Measurements from ENCODE around the gene GRIN1. TPM values are rescaled to one million over a fixed set of nuclear protein-coding genes. Genes with fewer than 3 reads are reported as not detected.

The GRIN1 gene
- polyA plus RNA-seq, 1 donor: 2.6 TPM

DNA sequence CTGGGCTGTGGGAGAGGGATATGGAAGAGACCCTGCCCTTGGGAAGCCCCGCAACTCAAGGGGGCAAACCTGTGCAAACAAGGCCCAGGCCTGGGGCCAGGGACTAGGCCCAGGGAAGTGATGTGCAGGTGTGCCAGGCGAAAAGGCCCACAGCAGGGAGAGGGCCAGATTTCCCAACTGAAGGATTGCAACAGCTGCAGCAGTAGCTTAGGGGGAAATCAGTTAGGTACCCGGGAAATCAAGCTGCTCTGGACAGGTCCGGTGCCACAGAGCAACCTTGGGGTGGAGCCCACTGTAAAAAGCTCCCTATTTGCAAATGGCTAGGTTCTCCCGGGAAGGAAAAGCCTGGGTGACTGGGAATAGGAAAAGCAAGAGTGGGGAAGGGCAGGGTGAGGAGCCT lies 10.4 kb downstream of the GRIN1 start:
- Histone ChIP-seq H3K4me1 (ENCODE audit: control insufficient read depth, insufficient read depth, low read length) (no peaks in the 10 kb centered on the region), H3K9me3 (ENCODE audit: control insufficient read depth, low read depth, low read length) (peaks cover 13% of the 10 kb centered on the region), H3K27ac (ENCODE audit: low read length) (no peak overlapping the region), H3K36me3 (ENCODE audit: control insufficient read depth, insufficient read depth, low read length) (no peaks in the 10 kb centered on the region), H3K27me3 (ENCODE audit: control insufficient read depth, insufficient read depth, low read length) (peaks cover 35% of the 10 kb centered on the region), H3K4me3 (ENCODE audit: low read length) (no peak overlapping the region)
- no CpG with 5 or more reads among the region's 5 CpGs for WGBS (ENCODE audit: insufficient coverage, low lambda C conversion rate)
- no peak for DNase-seq

DNA sequence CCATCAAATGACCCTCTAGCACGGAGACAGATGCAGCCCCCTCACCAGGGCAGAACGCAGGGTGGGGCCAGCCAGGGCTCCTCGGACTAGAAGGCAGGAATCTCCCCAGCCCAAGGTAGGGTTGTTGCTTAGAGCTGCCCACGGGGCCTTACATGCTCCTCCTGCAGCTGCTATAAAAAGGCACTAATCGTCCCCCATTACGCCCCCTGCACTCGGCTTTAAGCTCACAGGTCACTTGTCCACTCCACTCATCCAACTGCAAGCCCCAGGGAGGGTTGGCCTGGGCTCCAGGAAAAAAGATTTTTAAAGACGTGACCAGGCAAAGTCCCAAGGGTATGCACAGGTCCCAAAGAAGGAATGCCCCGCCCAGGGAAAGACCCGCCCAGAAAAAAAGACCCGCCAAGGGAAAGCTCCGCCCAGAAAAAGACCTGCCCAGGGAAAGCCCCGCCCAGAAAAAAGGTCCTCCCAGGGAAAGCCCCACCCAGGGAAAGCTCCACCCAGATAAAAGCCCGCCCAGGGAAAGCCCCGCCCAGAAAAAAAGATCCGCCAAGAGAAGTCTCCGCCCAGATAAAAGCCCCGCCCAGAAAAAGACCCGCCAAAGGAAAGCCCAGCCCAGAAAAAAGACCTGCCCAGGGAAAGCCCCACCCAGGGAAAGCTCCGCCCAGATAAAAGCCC lies 11.1 kb downstream of the GRIN1 start:
- WGBS (ENCODE audit: insufficient coverage, low lambda C conversion rate): no CpG with 5 or more reads among the region's 20 CpGs
- Histone ChIP-seq H3K27me3 (ENCODE audit: control insufficient read depth, insufficient read depth, low read length) (peaks cover 35% of the 10 kb centered on the region), H3K4me1 (ENCODE audit: control insufficient read depth, insufficient read depth, low read length) (no peaks in the 10 kb centered on the region), H3K4me3 (ENCODE audit: low read length) (no peak overlapping the region), H3K27ac (ENCODE audit: low read length) (no peak overlapping the region), H3K9me3 (ENCODE audit: control insufficient read depth, low read depth, low read length) (peaks cover 13% of the 10 kb centered on the region), H3K36me3 (ENCODE audit: control insufficient read depth, insufficient read depth, low read length) (no peaks in the 10 kb centered on the region)
- no peak for DNase-seq

DNA sequence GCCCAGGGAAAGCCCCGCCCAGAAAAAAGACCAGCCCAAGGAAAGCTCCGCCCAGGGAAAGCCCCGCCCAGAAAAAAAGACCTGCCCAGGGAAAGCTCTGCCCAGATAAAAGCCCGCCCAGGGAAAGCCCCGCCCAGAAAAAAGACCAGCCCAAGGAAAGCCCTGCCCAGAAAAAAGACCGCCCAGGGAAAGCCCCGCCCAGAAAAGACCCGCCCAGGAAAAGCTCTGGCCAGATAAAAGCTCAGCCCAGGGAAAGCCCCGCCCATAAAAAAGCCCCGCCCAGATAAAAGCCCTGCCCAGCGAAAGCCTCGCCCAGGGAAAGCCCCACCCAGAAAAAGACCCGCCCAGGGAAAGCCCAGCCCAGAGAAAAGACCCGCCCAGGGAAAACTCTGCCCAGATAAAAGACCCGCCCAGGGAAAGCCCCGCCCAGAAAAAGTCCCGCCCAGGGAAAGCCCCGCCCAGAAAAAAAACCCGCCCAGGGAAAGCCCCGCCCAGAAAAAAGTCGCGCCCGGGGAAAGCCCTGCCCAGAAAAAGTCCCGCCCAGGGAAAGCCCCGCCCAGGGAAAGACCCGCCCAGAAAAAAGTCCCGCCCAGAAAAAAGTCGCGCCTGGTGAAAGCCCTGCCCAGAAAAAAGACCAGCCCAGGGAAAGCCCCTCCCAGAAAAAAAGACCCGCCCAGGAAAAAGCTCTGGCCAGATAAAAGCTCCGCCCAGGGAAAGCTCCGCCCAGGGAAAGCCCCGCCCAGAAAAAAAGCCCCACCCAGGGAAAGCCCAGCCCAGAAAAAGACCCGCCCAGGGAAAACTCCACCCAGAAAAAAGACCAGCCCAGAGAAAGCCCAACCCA lies 11.9 kb downstream of the GRIN1 start:
- WGBS (ENCODE audit: insufficient coverage, low lambda C conversion rate): 40% methylated on average over 2 of the region's 34 CpGs
- Histone ChIP-seq H3K9me3 (ENCODE audit: control insufficient read depth, low read depth, low read length) (peaks cover 13% of the 10 kb centered on the region), H3K27me3 (ENCODE audit: control insufficient read depth, insufficient read depth, low read length) (peaks cover 41% of the 10 kb centered on the region), H3K36me3 (ENCODE audit: control insufficient read depth, insufficient read depth, low read length) (no peaks in the 10 kb centered on the region), H3K4me1 (ENCODE audit: control insufficient read depth, insufficient read depth, low read length) (no peaks in the 10 kb centered on the region), H3K4me3 (ENCODE audit: low read length) (no peak overlapping the region), H3K27ac (ENCODE audit: low read length) (no peak overlapping the region)
- DNase-seq: peak in 1 of 2 donors; percentile 28

DNA sequence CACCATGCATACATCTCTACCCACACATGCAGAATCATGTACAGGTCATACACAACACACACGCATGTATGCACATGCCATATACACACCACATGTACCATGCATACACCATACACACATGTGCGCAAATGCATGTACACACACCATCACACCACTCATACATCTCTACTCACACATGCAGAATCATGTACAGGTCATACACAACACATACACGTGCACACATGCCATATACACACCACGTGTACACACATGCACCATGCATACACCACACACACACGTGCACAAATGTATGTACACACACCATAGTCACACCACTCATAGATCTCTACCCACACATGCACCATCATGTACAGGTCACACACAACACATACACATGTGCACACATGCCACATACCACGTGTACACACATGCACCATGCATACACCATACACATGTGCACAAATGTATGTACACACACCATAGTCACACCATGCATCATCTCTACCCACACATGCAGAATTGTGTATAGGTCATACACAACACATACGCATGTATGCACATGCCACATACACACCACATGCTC lies 14.0 kb downstream of the GRIN1 start:
- no peak for DNase-seq
- H3K27me3 ChIP-seq (ENCODE audit: control insufficient read depth, insufficient read depth, low read length): peaks cover 46% of the 10 kb centered on the region
- H3K9me3 ChIP-seq (ENCODE audit: control insufficient read depth, low read depth, low read length): peaks cover 22% of the 10 kb centered on the region
- no peak overlapping the region for H3K27ac ChIP-seq (ENCODE audit: low read length)
- H3K4me1 ChIP-seq (ENCODE audit: control insufficient read depth, insufficient read depth, low read length): no peaks in the 10 kb centered on the region
- WGBS (ENCODE audit: insufficient coverage, low lambda C conversion rate): 100% methylated on average over 2 of the region's 7 CpGs
- H3K36me3 ChIP-seq (ENCODE audit: control insufficient read depth, insufficient read depth, low read length): no peaks in the 10 kb centered on the region
- H3K4me3 ChIP-seq (ENCODE audit: low read length): no peak overlapping the region

DNA sequence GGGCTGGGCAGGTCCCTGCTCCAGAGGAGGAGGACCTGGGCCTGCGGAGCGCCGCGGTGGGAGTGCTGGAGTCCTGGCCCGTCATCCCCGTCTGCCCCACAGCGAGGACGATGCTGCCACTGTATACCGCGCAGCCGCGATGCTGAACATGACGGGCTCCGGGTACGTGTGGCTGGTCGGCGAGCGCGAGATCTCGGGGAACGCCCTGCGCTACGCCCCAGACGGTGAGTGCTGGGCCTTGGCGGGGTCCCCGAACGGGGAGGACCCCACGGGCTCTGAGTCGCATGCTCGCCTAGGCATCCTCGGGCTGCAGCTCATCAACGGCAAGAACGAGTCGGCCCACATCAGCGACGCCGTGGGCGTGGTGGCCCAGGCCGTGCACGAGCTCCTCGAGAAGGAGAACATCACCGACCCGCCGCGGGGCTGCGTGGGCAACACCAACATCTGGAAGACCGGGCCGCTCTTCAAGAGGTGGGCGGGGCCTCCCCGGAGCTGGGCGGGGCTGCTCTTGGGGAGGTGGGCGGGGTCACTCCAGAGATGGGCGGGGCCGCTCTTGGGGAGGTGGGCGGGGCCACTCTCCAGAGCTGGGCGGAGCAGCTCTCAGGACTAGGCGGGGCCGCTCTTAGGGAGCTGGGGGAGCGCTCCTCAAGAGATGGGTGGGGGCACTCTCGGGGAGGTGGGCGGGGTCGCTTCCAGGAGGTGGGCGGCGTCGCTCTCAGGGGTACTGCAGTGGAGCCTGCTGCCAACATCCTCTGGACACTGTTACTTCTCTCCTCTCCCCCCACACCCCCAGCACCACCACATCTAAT lies 17.8 kb downstream of the GRIN1 start:
- no peak for DNase-seq
- no peaks in the 10 kb centered on the region for H3K4me1 ChIP-seq (ENCODE audit: control insufficient read depth, insufficient read depth, low read length)
- peaks cover 10% of the 10 kb centered on the region for H3K9me3 ChIP-seq (ENCODE audit: control insufficient read depth, low read depth, low read length)
- no peak overlapping the region for H3K27ac ChIP-seq (ENCODE audit: low read length)
- H3K36me3 ChIP-seq (ENCODE audit: control insufficient read depth, insufficient read depth, low read length): no peaks in the 10 kb centered on the region
- no peak overlapping the region for H3K4me3 ChIP-seq (ENCODE audit: low read length)
- no CpG with 5 or more reads among the region's 65 CpGs for WGBS (ENCODE audit: insufficient coverage, low lambda C conversion rate)
- peaks cover 64% of the 10 kb centered on the region for H3K27me3 ChIP-seq (ENCODE audit: control insufficient read depth, insufficient read depth, low read length)

DNA sequence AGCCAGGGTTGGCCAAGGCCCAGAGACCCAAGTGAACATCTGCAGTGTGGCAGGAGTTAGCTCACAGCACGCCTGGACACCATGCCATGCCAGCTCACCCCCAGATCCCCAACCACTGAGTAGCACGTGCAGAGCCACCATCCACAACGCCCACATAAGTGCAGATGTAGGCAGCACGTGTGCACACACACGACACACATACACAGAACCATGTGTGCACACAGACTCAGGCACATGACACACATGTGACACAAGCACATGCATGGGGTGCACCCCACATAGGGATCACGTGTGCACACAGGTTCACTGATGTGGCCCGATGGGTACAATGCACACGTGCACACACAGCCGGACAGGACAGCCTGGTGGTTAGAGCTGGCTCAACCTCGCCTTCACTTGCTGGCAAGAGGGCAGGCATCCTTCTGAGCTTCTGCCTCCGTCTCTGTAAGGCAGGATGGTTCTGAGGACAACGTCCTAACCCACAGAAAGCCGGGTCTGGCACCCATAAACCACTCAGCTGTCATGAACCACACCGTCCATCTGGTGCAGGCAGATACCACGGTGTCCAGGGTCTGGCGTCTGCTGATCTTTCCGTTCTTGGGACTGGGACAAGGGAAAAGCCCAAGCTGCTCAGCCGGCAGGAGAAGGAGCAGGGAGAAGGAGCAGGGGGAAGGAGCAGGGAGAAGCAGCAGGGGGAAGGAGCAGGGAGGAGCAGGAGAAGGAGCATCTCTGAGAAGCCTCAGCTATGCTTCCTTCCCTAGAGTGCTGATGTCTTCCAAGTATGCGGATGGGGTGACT lies 18.9 kb downstream of the GRIN1 start:
- DNase-seq: no peak
- Histone ChIP-seq H3K4me3 (ENCODE audit: low read length) (no peak overlapping the region), H3K9me3 (ENCODE audit: control insufficient read depth, low read depth, low read length) (peaks cover 10% of the 10 kb centered on the region), H3K4me1 (ENCODE audit: control insufficient read depth, insufficient read depth, low read length) (peaks cover 4% of the 10 kb centered on the region), H3K27ac (ENCODE audit: low read length) (no peak overlapping the region), H3K27me3 (ENCODE audit: control insufficient read depth, insufficient read depth, low read length) (peaks cover 74% of the 10 kb centered on the region), H3K36me3 (ENCODE audit: control insufficient read depth, insufficient read depth, low read length) (no peaks in the 10 kb centered on the region)
- WGBS (ENCODE audit: insufficient coverage, low lambda C conversion rate): no CpG with 5 or more reads among the region's 19 CpGs

DNA sequence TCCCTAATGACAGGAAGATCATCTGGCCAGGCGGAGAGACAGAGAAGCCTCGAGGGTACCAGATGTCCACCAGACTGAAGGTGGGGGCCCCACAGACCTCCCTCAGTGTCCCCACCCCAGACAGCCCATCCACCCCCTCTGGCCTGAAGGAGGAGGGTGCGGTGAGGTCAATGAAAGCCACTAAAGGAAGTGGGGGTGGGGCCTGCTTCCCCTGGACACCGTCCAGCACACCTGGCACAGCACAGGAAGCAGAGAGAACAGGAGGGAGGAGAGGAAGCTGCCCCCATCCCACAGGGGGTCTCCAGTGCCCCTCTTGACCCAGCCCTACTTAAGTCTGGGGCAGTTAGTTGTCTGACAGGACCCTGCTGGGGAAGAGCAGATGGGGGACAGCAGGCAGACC lies 19.7 kb downstream of the GRIN1 start:
- no peak for DNase-seq
- Histone ChIP-seq H3K36me3 (ENCODE audit: control insufficient read depth, insufficient read depth, low read length) (no peaks in the 10 kb centered on the region), H3K4me1 (ENCODE audit: control insufficient read depth, insufficient read depth, low read length) (peaks cover 7% of the 10 kb centered on the region), H3K27me3 (ENCODE audit: control insufficient read depth, insufficient read depth, low read length) (peaks cover 82% of the 10 kb centered on the region), H3K9me3 (ENCODE audit: control insufficient read depth, low read depth, low read length) (peaks cover 11% of the 10 kb centered on the region), H3K27ac (ENCODE audit: low read length) (no peak overlapping the region), H3K4me3 (ENCODE audit: low read length) (no peak overlapping the region)
- no CpG with 5 or more reads among the region's 4 CpGs for whole genome bisulfite sequencing (ENCODE audit: insufficient coverage, low lambda C conversion rate)

DNA sequence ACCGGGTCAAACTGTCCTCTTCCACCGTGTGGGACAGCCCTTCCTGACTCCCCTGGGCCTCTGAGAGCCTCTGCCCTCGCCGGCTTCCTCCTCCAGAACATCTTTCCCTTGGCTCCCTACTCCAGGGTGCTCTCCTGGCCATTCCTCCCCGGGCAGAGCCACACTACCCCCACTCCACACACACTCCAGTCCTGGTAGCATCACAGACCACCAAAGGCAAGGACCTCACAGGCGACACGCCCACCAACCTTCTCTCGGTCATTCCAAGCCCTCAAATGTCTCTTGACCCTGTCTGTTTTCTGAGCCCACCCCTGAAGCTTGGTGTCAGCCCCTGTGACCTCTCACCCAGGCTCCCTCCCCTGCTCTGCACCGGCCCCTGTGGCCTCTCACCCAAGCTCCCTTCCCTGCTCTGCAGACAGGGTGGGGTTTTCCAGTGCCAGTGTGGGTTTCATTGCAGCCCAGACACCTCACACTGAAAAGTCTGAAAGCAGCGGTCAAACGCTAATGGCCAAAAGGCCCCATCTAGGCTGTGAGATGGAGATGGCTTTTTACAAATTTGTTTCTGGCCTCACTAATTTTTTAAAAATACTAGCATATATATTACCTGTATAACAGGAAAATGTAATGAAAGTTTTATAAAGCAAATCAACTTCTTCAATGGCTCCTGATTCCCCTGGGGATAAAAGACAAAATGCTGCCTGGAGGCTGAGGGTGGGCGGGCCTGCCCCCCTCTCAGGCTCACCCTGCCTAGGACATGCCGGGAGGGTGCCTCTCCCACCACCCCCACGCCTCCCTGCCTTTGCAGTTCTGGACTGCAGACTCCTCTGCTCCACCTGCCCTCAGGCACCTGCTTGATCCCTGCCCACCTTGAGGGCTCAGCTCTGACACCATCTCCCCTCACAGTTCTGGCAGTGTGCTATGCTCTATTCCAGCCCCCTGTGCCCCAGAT lies 20.4 kb downstream of the GRIN1 start:
- 52% methylated on average over 3 of the region's 14 CpGs for WGBS (ENCODE audit: insufficient coverage, low lambda C conversion rate)
- Histone ChIP-seq H3K9me3 (ENCODE audit: control insufficient read depth, low read depth, low read length) (peaks cover 15% of the 10 kb centered on the region), H3K4me3 (ENCODE audit: low read length) (no peak overlapping the region), H3K36me3 (ENCODE audit: control insufficient read depth, insufficient read depth, low read length) (no peaks in the 10 kb centered on the region), H3K4me1 (ENCODE audit: control insufficient read depth, insufficient read depth, low read length) (peaks cover 7% of the 10 kb centered on the region), H3K27me3 (ENCODE audit: control insufficient read depth, insufficient read depth, low read length) (peaks cover 90% of the 10 kb centered on the region), H3K27ac (ENCODE audit: low read length) (no peak overlapping the region)
- DNase-seq: no peak

DNA sequence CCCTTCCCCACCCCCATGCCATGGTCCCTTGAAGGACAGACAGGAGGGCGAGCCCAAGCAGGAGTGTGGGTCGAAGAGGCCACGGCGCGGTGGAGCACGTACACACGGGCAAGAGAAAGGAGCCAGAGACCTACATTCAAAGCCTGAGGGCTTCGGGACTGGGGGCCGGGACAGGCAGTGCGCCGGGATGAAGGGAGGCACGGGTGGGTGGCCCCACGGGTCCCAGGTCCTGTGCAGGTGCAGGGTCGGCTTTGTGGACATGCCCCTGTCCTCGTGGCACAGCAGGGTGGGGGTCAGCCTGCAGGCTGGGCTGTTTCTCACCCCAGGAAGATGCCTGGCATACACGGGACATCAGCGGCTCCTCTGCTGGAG lies 21.1 kb downstream of the GRIN1 start:
- no peak overlapping the region for H3K4me3 ChIP-seq (ENCODE audit: low read length)
- H3K4me1 ChIP-seq (ENCODE audit: control insufficient read depth, insufficient read depth, low read length): peaks cover 7% of the 10 kb centered on the region
- no peaks in the 10 kb centered on the region for H3K36me3 ChIP-seq (ENCODE audit: control insufficient read depth, insufficient read depth, low read length)
- no peak overlapping the region for H3K27ac ChIP-seq (ENCODE audit: low read length)
- no CpG with 5 or more reads among the region's 17 CpGs for WGBS (ENCODE audit: insufficient coverage, low lambda C conversion rate)
- H3K9me3 ChIP-seq (ENCODE audit: control insufficient read depth, low read depth, low read length): peaks cover 21% of the 10 kb centered on the region
- peaks cover 96% of the 10 kb centered on the region for H3K27me3 ChIP-seq (ENCODE audit: control insufficient read depth, insufficient read depth, low read length)
- no peak for DNase-seq
